ENCODE data around the gene ZXDC. TPM values are rescaled to one million over a fixed set of nuclear protein-coding genes. Genes with fewer than 3 reads are reported as not detected.

The ZXDC gene
- total RNA-seq, 1 experiment from 2014 or later = 28.3 TPM

- H3K23ac ChIP-seq (ENCODE audit: insufficient read length, low read depth, low read length) = no peak overlapping the region
- H2AFZ ChIP-seq (ENCODE audit: low read length) = no peak overlapping the region
Observed at GRCh38 chr3:126451511-126451910, 24.2 kb downstream of the ZXDC start.

More at GRCh38 chr3:126451511-126451910, 24.2 kb downstream of the ZXDC start:
- no peaks in the 10 kb centered on the region for H3K9me3 ChIP-seq (ENCODE audit: control insufficient read depth, low read depth, low read length)
- H3K9me3 Mint-ChIP-seq = no peaks in the 10 kb centered on the region
- no peak overlapping the region for H2BK120ac ChIP-seq (ENCODE audit: low read depth, low read length, poor library complexity, severe bottlenecking)
- no peak overlapping the region for H3T11ph ChIP-seq (ENCODE audit: low read length)
- H3K27me3 Mint-ChIP-seq (ENCODE audit: low read depth) = no peaks in the 10 kb centered on the region; the same call in 1 of the 2 replicates
- no peak overlapping the region for H4K91ac ChIP-seq (ENCODE audit: insufficient read length, low read depth, low read length)
- H3K79me2 ChIP-seq (ENCODE audit: insufficient read depth, low read length) = no peaks in the 10 kb centered on the region
- H3K27me3 ChIP-seq (ENCODE audit: insufficient read depth, low read length) = no peaks in the 10 kb centered on the region
- H2BK15ac ChIP-seq (ENCODE audit: low read depth, low read length) = no peak overlapping the region
- H2AK5ac ChIP-seq (ENCODE audit: insufficient read length, low read length) = no peak overlapping the region
- no peak overlapping the region for H2BK20ac ChIP-seq (ENCODE audit: low read depth, low read length, poor library complexity, severe bottlenecking)
- H3K9ac ChIP-seq (ENCODE audit: extremely low read depth, insufficient read length, low read length) = no peak overlapping the region
- no peak overlapping the region for H3K4me3 Mint-ChIP-seq
- H3K14ac ChIP-seq (ENCODE audit: insufficient read depth, low read length) = no peak overlapping the region
- H3K56ac ChIP-seq (ENCODE audit: insufficient read length, low read depth, low read length) = no peak overlapping the region
- H4K5ac ChIP-seq (ENCODE audit: insufficient read length, low read depth, low read length) = no peak overlapping the region
- no peak overlapping the region for H3K4me2 ChIP-seq (ENCODE audit: insufficient read depth, insufficient read length, low read length)
- H3K23me2 ChIP-seq (ENCODE audit: insufficient read length, low read depth, low read length, poor library complexity, severe bottlenecking) = no peaks in the 10 kb centered on the region
- no peak overlapping the region for H3K4ac ChIP-seq (ENCODE audit: low read depth, low read length)
- H3K4me1 ChIP-seq (ENCODE audit: insufficient read depth, low read length) = no peaks in the 10 kb centered on the region
- no peaks in the 10 kb centered on the region for H4K20me1 ChIP-seq (ENCODE audit: control insufficient read depth, insufficient read depth, insufficient read length)
- H4K8ac ChIP-seq (replicated peaks; ENCODE audit: insufficient read length, low read depth, low read length) = no peak overlapping the region
- no peak overlapping the region for H2BK5ac ChIP-seq (ENCODE audit: insufficient read length, low read length)
- peak overlapping the region in 2 of 3 experiments; percentile 5 to 17; a peak in 2 of 7 replicates for H3K27ac Mint-ChIP-seq
- no peak for DNase-seq
- H3K27ac ChIP-seq (ENCODE audit: insufficient read length, low read depth, low read length) = no peak overlapping the region
- no CpG with 5 or more reads among the region's 12 CpGs for WGBS (ENCODE audit: extremely low coverage, insufficient read length, low lambda C conversion rate)
- H3K18ac ChIP-seq (ENCODE audit: insufficient read length, low read depth, low read length) = no peak overlapping the region
- no peak overlapping the region for H2BK12ac ChIP-seq (ENCODE audit: insufficient read length, low read depth, low read length)
- no peaks in the 10 kb centered on the region for H3K79me1 ChIP-seq (ENCODE audit: insufficient read depth, low read depth, low read length, poor library complexity, severe bottlenecking)
- peaks cover 6 to 9% of the 10 kb centered on the region in 2 experiments for H3K4me1 Mint-ChIP-seq
- peaks cover 11 to 41% (median 32%) of the 10 kb centered on the region in 3 experiments for H3K36me3 Mint-ChIP-seq (ENCODE audit: insufficient read depth in 1 of 3, low read depth in 3 of 3)
- no peak for TF ChIP-seq CTCF (conservative IDR thresholded peaks at IDR 0.05)
